GM19452 (cell line): Measurements from ENCODE around the gene AADACL4.
A peak's percentile ranks its signal among the peaks of the same experiment; 100 is the strongest.

Source experiments
- ATAC-seq: cut with Tn5 transposase; IDR thresholded peaks from one replicate; pipeline ENCODE4 v1.9.1; 2021; ENCODE audit not compliant: unreplicated experiment

Gene AADACL4

DNA sequence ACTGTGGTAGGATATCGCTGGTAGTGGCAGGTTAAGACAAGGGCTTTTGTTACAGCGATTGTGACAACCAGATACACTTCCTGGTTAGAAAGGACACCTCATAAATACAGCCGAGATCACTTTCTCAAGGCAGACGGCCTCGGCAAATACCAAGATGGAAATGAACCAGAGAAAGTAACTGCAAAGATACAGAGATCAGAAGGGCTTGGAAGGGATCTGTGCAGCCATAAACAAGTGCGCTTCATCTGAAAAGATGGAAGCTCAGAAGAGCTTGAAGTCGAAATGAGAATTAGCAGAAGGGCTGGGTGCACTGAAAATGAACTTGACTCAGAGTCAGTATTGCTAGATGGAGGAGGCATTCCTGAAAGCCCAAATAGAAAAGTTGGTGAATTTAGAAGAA is 32.9 kb upstream of the AADACL4 start:
- no peak for ATAC-seq

GRCh38 chr1:12613180-12613579 is 30.7 kb upstream of the AADACL4 start:
- ATAC-seq: no peak

GRCh38 chr1:12614402-12615158 is 29.3 kb upstream of the AADACL4 start:
- ATAC-seq: no peak

- ATAC-seq: no peak
Observed at GRCh38 chr1:12615159-12615864, 28.6 kb upstream of the AADACL4 start.

GRCh38 chr1:12615865-12616708 is 27.8 kb upstream of the AADACL4 start:
- ATAC-seq: no peak

- no peak for ATAC-seq
Observed at GRCh38 chr1:12616709-12617373, 27.0 kb upstream of the AADACL4 start.

GRCh38 chr1:12617511-12617900 is 26.4 kb upstream of the AADACL4 start:
- no peak for ATAC-seq

- no peak for ATAC-seq
Observed at GRCh38 chr1:12617901-12618660, 25.8 kb upstream of the AADACL4 start, which contains the start of gene DHRS3. Gene DHRS3 (minus strand): TSS chr1:12618210. CDS start chr1:12617348, 862 bp downstream.

GRCh38 chr1:12618661-12618964 is 25.3 kb upstream of the AADACL4 start:
- no peak for ATAC-seq

DNA sequence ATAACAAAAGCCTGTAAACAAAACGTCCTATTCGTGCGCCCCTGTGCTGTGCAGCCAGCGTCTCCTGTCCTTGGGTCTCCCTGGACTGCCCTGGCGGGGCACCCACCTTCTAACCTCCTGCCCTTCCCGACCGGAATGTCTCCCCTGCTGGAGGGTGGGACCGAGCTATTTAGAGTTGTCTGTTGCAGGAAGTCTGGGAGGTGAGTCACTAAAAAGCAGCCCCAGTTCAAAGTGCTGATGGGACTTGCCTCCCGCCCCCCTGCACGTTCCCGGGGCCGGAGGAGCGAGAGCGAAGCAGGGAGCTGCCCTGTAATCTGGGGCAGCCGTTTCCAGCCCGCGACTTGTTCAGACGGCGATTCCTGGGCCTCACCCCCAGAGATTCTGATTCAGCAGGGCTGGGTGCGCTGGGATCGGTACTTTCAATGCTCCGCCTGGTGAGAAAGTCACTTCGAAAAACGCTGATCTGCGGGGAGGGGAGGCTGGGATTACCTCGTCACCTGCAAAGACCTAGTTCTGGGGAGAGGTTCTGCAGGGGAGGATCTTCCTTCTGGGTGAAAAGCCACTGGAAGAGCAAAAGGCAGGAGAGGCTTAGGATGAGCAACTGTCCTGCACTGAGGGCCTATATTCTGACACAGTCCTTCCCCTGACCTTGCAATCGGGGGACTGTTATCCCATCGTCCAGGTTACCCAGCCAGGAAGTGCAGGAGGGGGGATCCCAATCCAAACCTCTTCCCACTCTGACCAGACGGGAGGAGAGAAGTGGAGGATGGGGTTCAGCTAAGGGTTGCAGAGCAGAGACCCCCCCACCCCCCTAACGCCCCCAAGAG is 24.7 kb upstream of the AADACL4 start:
- no peak for ATAC-seq

DNA sequence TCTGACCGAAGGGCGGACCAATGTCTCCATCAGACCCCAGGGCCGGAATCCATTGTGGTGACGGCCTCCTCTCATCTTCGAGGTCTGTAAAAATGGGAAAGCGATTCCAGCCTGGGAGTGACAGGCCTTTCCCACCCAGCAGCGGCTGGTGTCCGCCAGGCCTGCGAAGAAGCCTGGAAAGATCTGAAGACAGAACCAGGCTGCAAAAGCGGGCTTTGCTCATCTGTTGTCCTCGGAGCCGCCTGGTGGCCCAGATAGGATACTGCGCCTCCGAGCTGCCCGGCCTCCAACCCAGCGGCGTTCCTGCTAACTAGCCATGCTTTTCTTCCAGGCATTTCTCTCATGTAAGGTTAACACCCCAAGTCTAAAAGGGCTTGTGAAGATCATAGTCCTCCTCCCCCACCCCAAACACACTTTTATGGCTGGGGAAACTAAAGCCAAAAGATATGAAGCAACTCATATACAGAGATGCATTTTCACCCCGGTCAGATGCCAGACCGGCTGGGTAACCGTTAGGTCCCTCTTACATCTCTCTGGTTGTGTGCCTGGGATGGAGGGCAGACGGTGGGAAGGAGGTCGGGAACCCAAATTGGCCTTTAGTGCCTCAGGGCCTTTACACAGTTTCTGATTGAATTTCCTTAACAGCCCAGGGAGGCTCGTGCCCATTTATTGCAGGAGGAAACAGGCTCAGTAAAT is 23.9 kb upstream of the AADACL4 start:
- peak; percentile 40 for ATAC-seq

DNA sequence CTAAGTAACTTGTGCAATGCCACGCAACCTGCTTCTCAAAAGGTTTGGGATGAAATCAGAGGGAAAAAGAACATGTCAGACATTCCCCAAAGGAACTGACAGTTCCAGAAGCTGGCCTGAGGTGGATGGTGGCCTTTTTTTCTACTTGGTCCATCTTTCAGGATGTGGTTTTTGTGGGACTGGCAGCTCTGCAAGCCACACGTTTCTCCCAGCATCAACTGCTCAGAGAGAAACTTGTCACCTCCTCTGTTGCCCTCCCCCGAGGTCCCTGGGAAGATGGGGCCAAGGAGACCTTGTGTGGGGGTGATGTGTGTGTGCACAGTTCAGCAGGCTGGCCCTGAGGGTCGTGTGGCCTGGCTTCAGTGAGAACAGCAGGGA is 23.4 kb upstream of the AADACL4 start:
- ATAC-seq: no peak

DNA sequence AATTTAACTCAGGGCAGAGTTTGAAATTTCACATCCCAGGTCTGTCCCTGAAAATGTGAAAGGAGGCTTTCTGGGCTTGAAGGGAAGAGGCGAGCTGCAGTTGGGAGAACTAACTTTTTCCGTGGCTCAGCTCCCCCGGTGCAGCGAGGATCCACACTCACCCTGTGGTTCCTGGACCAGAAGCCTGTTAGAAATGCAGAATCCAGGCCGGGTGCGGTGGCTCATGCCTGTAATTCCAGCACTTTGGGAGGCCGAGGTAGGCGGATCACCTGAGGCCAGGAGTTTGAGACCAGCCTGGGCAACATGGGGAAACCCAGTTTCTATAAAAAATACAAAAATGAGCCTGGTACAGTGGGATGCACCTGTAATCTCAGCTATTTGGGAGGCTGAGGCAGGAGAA is 23.0 kb upstream of the AADACL4 start:
- ATAC-seq: no peak

- ATAC-seq: no peak
Observed at GRCh38 chr1:12621346-12622335, 22.2 kb upstream of the AADACL4 start.

DNA sequence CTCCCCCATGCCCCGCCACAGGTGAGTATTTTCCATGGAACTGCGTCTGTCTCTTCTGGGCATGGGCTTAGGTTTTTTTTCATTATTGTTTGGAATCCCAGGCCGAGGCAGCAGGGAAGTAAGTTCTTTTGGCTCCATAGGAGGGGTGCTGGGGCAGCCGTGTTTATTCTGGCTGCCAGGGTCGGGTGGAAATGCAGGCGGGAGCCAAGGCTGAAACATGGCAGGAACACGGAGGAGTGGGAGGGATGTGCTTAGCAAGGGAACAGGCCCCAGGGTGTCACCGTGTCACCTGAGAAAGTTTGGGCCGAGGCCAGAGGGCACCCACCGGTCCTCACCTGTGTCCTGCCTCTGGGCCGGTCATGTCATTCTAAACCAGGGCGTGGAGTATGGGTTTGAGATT is 21.4 kb upstream of the AADACL4 start:
- ATAC-seq: no peak

DNA sequence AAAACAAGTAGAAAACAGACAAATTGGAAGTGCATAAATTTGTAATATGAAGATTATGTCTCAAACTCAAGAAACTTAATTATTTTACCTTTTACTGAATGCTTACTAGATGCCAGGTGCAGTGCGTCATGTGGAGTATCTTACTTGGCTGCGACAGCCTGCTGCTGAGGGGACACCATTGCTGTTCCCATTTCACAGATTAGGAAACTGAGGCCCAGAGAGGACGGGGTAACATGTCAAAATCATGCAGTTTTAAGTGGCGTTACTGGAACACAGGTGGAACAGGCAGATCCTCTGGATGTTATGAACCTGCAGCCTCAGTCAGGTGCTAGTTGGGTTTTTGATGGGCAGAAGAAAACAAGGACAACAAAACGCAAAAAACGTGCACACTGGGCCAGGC is 18.6 kb upstream of the AADACL4 start:
- no peak for ATAC-seq

DNA sequence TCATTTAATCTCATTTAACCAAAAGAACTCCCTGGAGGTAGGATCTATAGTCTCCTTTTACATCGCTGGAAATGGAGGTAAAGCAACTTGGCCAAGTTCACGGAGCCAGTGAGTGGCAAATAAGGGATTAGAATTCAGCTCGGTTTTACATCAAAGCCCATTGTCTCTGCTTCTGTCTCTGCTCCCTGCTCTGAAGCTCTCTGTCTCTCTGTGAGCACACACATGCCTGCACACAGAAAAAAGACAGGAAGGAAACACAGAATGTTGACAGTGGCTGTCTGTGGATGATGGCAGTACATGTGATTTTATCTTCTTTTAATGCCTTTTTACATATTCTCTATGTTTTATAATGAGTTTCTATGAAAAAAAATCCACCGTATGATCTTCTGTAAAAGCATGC is 17.0 kb upstream of the AADACL4 start:
- ATAC-seq: no peak

GRCh38 chr1:12627296-12627695 is 16.6 kb upstream of the AADACL4 start:
- ATAC-seq: no peak
